Tibial nerve (tissue), 4 donors: ENCODE data around the gene GALNT4. TPM values are rescaled to one million over a fixed set of nuclear protein-coding genes. Genes with fewer than 3 reads are reported as not detected.

Source experiments
- DNase-seq, 2 donors: peaks; one replicate each; pipeline ENCODE4 v3.0.0-alpha.2; 2019; ENCODE audit warnings: low spot score in 2 of 2
- H3K27ac ChIP-seq, 4 donors: fragments of 200-600 bp; sonication (generic) in 3 of 4; one replicate each; pipeline ENCODE4 v1.5.1; 2017 to 2019; ENCODE audit warnings: mild to moderate bottlenecking in 1 of 4
- H3K27me3 ChIP-seq, 2 donors: fragments of 200-600 bp; sonication (generic) in 1 of 2; one replicate each; pipeline versions ENCODE4 v1.5.1 to v1.6.0; 2017 to 2019
- H3K36me3 ChIP-seq, 3 donors: fragments of 200-600 bp; sonication (generic); one replicate each; pipeline ENCODE4 v1.5.1; 2018 to 2019
- H3K4me1 ChIP-seq, 4 donors: fragments of 200-600 bp; sonication (generic) in 3 of 4; one replicate each; pipeline ENCODE4 v1.5.1; 2017 to 2019
- H3K4me3 ChIP-seq, 4 donors: fragments of 200-600 bp; sonication (generic) in 3 of 4; one replicate each; pipeline ENCODE4 v1.5.1; 2017 to 2019; ENCODE audit warnings: mild to moderate bottlenecking in 1 of 4, moderate library complexity in 1 of 4
- H3K9me3 ChIP-seq, 4 donors: fragments of 200-600 bp; sonication (generic) in 3 of 4; one replicate each; pipeline ENCODE4 v1.5.1; 2017 to 2019
- CTCF ChIP-seq, 5 experiments: fragments of 200-600 bp in 3 of 5; fragments of 450-650 bp in 2 of 5; sonication (generic) in 3 of 5; IDR thresholded peaks; one replicate each; pipeline ENCODE4 v1.5.1; 2016 to 2019; ENCODE audit warnings: antibody characterized with exemption in 5 of 5, mild to moderate bottlenecking in 3 of 5, moderate library complexity in 2 of 5
- EP300 ChIP-seq, 2 donors: sonication (generic); formaldehyde crosslinking; IDR thresholded peaks; one replicate each; pipeline ENCODE4 v1.6.1; 2017; ENCODE audit warnings: antibody characterized with exemption in 2 of 2, mild to moderate bottlenecking in 1 of 2
- POLR2A ChIP-seq, 2 donors: fragments of 450-650 bp; IDR thresholded peaks; one replicate each; pipeline ENCODE4 v1.6.1; 2017; ENCODE audit warnings: antibody characterized with exemption in 2 of 2, mild to moderate bottlenecking in 2 of 2, moderate library complexity in 2 of 2
- WGBS, 2 donors: methylation state at CpG; one replicate each; pipeline ENCODE4 v1.1.5; 2018; 5-methylcytosine and 5-hydroxymethylcytosine counted together
- total RNA-seq, 4 donors: library from RNA; depleted of rRNA; stranded (reverse); fragments of >200 nt; gene quantifications; one replicate each; pipeline ENCODE4 v1.1.0, GENCODE V29; 2016

GALNT4 gene
- total RNA-seq, 4 donors from 2014 or later, result 2.7 to 5.9 (median 5.0) TPM

DNA sequence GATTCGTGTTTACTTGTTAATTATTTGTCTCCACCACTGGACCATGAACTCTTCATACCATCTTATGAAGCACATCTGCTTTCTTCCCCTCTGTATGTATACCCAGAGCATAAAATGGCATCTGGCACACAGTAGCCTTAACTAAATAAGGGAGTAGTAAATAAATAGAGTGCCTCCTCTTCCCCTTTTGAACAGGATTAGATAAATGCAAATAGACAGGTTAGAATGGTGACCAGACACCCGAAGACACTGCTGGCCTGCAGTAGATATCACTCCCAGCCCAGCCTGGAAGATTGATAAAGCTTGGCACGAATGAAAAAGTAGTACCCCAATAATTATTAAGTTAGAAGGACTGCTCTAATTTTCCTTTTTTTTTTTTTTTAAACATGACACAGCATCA, 6.9 kb downstream of the GALNT4 start:
- 65 to 79% methylated on average over 3 of the region's 3 CpGs for WGBS, 2 donors
- no peaks in the 10 kb centered on the region for H3K9me3 ChIP-seq
- no peak for TF ChIP-seq POLR2A (IDR thresholded peaks at IDR 0.05)
- no peak for TF ChIP-seq EP300 (IDR thresholded peaks at IDR 0.05)
- TF ChIP-seq CTCF (IDR thresholded peaks at IDR 0.05), result no peak

GRCh38 chr12:89516633-89517032, 8.0 kb downstream of the GALNT4 start:
- TF ChIP-seq EP300 (IDR thresholded peaks at IDR 0.05) (no peak), POLR2A (IDR thresholded peaks at IDR 0.05) (no peak), CTCF (IDR thresholded peaks at IDR 0.05) (no peak)
- Histone ChIP-seq H3K27ac (no peak overlapping the region), H3K36me3 (peaks cover 0 to 3% (median 0%) of the 10 kb centered on the region in 3 donors), H3K4me3 (no peak overlapping the region), H3K9me3 (no peaks in the 10 kb centered on the region), H3K4me1 (peaks cover 0 to 28% (median 9%) of the 10 kb centered on the region in 4 donors), H3K27me3 (no peaks in the 10 kb centered on the region)
- WGBS, 2 donors, result 72 to 88% methylated on average over 4 of the region's 4 CpGs
- DNase-seq, result no peak

More for the DNA sequence above, 6.9 kb downstream of the GALNT4 start:
- DNase-seq, result no peak
- Histone ChIP-seq H3K27me3 (no peaks in the 10 kb centered on the region), H3K4me1 (peaks cover 0 to 39% (median 11%) of the 10 kb centered on the region in 4 donors), H3K4me3 (no peak overlapping the region), H3K27ac (no peak overlapping the region), H3K36me3 (peaks cover 0 to 3% (median 0%) of the 10 kb centered on the region in 3 donors)

GRCh38 chr12:89514751-89515150, 9.8 kb downstream of the GALNT4 start:
- 82 to 92% methylated on average over 1 of the region's 1 CpG for WGBS, 2 donors
- H3K4me3 ChIP-seq, result no peak overlapping the region
- no peak for TF ChIP-seq CTCF (IDR thresholded peaks at IDR 0.05)
- TF ChIP-seq EP300 (IDR thresholded peaks at IDR 0.05), result no peak
- TF ChIP-seq POLR2A (IDR thresholded peaks at IDR 0.05), result no peak
- no peaks in the 10 kb centered on the region for H3K9me3 ChIP-seq
- peaks cover 0 to 9% (median 0%) of the 10 kb centered on the region in 4 donors for H3K4me1 ChIP-seq
- H3K36me3 ChIP-seq, result peaks cover 0 to 3% (median 0%) of the 10 kb centered on the region in 3 donors
- no peaks in the 10 kb centered on the region for H3K27me3 ChIP-seq
- DNase-seq, result no peak
- no peak overlapping the region for H3K27ac ChIP-seq

- Histone ChIP-seq H3K4me1 (peaks cover 0 to 4% (median 0%) of the 10 kb centered on the region in 4 donors), H3K36me3 (no peaks in the 10 kb centered on the region), H3K27ac (no peak overlapping the region), H3K9me3 (no peaks in the 10 kb centered on the region), H3K27me3 (no peaks in the 10 kb centered on the region), H3K4me3 (no peak overlapping the region)
- 82 to 88% methylated on average over 4 of the region's 4 CpGs for WGBS, 2 donors
- DNase-seq, result no peak
- TF ChIP-seq EP300 (IDR thresholded peaks at IDR 0.05), result no peak
- TF ChIP-seq POLR2A (IDR thresholded peaks at IDR 0.05), result no peak
- TF ChIP-seq CTCF (IDR thresholded peaks at IDR 0.05), result no peak
These were observed 11.1 kb downstream of the GALNT4 start for GRCh38 chr12:89513544-89513943.

DNA sequence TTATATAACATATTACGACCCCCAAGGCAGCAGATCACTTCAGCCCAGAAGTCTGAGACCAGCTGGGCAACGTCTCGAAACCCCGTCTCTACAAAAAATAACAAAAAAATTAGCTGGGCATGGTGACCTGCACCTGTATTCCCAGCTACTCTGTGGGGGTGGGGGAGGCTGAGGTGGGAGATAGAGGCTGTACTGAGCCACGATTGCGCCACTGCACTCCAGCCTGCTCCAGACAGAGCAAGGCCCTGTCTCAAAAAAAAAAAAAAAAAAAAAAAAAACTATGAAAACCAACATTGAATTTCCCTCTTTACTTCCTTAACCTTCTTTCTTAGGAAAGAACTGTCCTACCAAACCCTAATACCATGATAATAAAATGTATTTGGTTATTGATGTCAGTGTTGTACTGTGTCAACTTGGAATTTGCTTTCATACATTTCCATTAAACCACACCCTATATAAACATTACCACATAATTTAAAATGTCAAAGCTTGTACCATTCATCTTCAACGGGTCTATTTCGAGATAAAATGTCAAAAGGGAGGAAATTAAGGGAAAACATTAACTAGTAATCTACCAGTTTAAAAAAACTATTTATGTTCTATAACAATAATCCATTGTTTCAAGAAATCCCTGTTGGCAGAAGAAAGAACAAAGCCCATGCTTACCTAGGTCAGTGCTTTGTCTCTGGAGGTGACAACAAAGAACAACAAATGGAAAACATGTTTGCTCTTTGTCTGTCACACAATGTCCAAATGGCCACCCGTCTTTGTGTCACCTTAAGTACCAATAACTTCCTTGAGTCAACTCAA, 17.4 kb downstream of the GALNT4 start:
- H3K4me1 ChIP-seq, result peaks cover 0 to 10% (median 0%) of the 10 kb centered on the region in 4 donors
- no peaks in the 10 kb centered on the region for H3K9me3 ChIP-seq
- no peaks in the 10 kb centered on the region for H3K36me3 ChIP-seq
- H3K27ac ChIP-seq, result no peak overlapping the region
- TF ChIP-seq EP300 (IDR thresholded peaks at IDR 0.05) (no peak), POLR2A (IDR thresholded peaks at IDR 0.05) (no peak), CTCF (IDR thresholded peaks at IDR 0.05) (no peak)
- no peak overlapping the region for H3K4me3 ChIP-seq
- no peaks in the 10 kb centered on the region for H3K27me3 ChIP-seq
- no peak for DNase-seq
- 62 to 67% methylated on average over 9 of the region's 9 CpGs for WGBS, 2 donors
